HG03460 (cell line): ENCODE measurements around the gene PTPRT.

Experiments used
- ATAC-seq: cut with Tn5 transposase; IDR thresholded peaks from one replicate; pipeline ENCODE4 v1.9.1; 2021; ENCODE audit not compliant: unreplicated experiment

Gene PTPRT

GRCh38 chr20:42419814-42420532, 769.7 kb downstream of the PTPRT start:
- ATAC-seq = no peak

- ATAC-seq = no peak
Observed at GRCh38 chr20:42406826-42407225, 782.9 kb downstream of the PTPRT start.

GRCh38 chr20:42402455-42402854, 787.3 kb downstream of the PTPRT start:
- ATAC-seq = no peak

- ATAC-seq = no peak
Observed at GRCh38 chr20:42401613-42402012, 788.1 kb downstream of the PTPRT start.

- ATAC-seq = no peak
Observed at GRCh38 chr20:42399802-42400201, 789.9 kb downstream of the PTPRT start.

- no peak for ATAC-seq
Observed at GRCh38 chr20:42392442-42392841, 797.3 kb downstream of the PTPRT start.

- no peak for ATAC-seq
Observed at GRCh38 chr20:42391807-42392206, 797.9 kb downstream of the PTPRT start.

- no peak for ATAC-seq
Observed at GRCh38 chr20:42380287-42380686, 809.4 kb downstream of the PTPRT start.

GRCh38 chr20:42379385-42379784, 810.3 kb downstream of the PTPRT start:
- ATAC-seq = no peak

- ATAC-seq = no peak
Observed at GRCh38 chr20:42378826-42379225, 810.9 kb downstream of the PTPRT start.

- ATAC-seq = no peak
Observed at GRCh38 chr20:42376131-42376530, 813.6 kb downstream of the PTPRT start.

- no peak for ATAC-seq
Observed at GRCh38 chr20:42373049-42373448, 816.7 kb downstream of the PTPRT start.

- no peak for ATAC-seq
Observed at GRCh38 chr20:42370075-42370474, 819.6 kb downstream of the PTPRT start.

GRCh38 chr20:42368910-42369309, 820.8 kb downstream of the PTPRT start:
- no peak for ATAC-seq

GRCh38 chr20:42366626-42367025, 823.1 kb downstream of the PTPRT start:
- ATAC-seq = no peak

- no peak for ATAC-seq
Observed at GRCh38 chr20:42364446-42364845, 825.3 kb downstream of the PTPRT start.

GRCh38 chr20:42361402-42361970, 828.2 kb downstream of the PTPRT start:
- ATAC-seq = no peak

GRCh38 chr20:42360621-42361020, 829.1 kb downstream of the PTPRT start:
- ATAC-seq = no peak

- no peak for ATAC-seq
Observed at GRCh38 chr20:42359617-42360016, 830.1 kb downstream of the PTPRT start.

- ATAC-seq = no peak
Observed at GRCh38 chr20:42352096-42352495, 837.6 kb downstream of the PTPRT start.

- ATAC-seq = no peak
Observed at GRCh38 chr20:42350521-42350920, 839.2 kb downstream of the PTPRT start.

- no peak for ATAC-seq
Observed at GRCh38 chr20:42346189-42347170, 843.2 kb downstream of the PTPRT start.
